GM19463 (cell line): ENCODE data around the gene WRAP73.
"Not testable (repeated sequence)": the region's sequence is repeated elsewhere in the genome, so short reads cannot be mapped to it uniquely, and the experiment has no call there.

Experiments
- ATAC-seq: cut with Tn5 transposase; IDR thresholded peaks from one replicate; pipeline ENCODE4 v1.9.1; 2021; ENCODE audit warnings: mild to moderate bottlenecking, moderate library complexity; ENCODE audit not compliant: unreplicated experiment

Gene WRAP73

DNA sequence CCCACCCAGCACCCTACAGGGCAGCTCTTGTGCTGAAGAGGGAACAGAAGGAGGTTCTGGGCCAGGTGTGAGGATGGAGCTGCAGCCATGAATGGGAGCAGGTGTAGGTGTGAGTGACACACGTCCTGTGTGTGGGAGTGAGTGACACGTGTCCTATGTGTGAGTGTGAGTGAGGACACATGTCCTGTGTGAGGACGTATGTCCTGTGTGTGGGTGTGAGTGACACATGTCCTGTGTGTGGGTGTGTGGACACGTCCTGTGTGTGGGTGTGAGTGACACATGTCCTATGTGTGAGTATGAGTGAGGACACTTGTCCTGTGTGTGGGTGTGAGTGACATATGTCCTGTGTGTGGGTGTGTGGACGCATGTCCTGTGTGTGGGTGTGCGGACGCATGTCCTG, 65.0 kb downstream of the WRAP73 start:
- no peak for ATAC-seq

DNA sequence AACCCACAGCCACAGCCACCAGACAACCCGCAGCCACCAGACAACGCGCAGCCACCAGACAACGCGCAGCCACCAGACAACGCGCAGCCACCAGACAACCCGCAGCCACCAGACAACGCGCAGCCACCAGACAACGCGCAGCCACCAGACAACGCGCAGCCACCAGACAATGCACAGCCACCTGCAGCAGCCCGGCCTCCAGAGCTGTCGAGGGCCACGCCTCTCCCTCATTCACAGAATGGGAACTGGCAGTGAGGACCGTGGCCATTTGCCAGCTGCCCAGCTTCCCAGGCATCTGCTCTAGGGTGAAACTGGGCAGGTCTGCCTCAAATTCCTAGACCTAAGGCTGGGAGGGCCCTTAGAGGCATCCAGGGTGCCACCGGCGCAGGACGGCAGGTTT, 66.2 kb downstream of the WRAP73 start:
- ATAC-seq: not testable (repeated sequence)

DNA sequence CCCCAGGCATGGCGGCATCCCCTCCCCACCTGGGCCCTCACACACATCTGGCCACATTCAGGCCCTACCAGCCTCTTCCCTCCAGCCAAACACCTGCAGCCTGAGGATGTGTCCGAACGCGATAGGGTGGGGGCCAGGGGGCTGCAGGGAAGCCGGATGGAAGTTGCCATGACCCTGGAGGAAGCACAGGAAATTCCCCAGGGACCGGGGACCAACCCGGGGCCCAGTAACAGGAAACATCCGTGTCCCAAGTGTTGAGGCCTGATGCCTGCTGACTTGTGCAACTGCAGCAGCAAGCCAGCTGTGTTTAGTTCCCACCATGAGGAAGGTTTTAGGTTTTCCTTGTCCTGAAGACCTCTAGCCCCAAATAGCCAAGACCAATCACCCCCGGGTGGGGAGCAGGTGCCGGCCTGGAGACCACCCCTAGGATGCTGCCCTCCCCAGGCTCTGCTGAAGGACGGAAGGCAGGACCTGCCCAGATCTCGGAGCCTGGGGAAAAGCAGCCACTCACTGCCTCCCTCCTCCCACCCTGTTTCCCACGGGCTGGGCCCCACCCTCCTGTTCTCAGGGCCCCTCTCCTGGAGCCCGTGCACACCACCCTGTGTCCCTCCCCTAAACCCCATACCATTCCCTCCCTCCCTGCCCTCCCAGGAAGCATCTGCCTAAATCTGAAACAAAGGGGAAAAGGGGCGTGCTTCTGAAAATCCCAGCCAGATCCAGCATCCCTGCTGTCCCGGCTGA, 68.4 kb downstream of the WRAP73 start:
- ATAC-seq: no peak
